Bronchial epithelial cell (primary cell): Measurements from ENCODE around the gene FAM53B. TPM values are rescaled to one million over a fixed set of nuclear protein-coding genes. Genes with fewer than 3 reads are reported as not detected.

Experiments used
- DNase-seq: peaks from one replicate; pipeline ENCODE4 v3.0.0-alpha.2; 2010; ENCODE audit warnings: low read depth
- FAIRE-seq: peaks from 2 replicates; lab custom pipeline; 2011; peaks lifted over from hg19 to GRCh38; lab: Jason Lieb, UNC
- H3K27me3 ChIP-seq: 2 replicates; pipeline ENCODE4 v1.5.1; 2011; ENCODE audit warnings: low read length; ENCODE audit not compliant: control insufficient read depth, insufficient read depth
- H3K36me3 ChIP-seq: 2 replicates; pipeline ENCODE4 v1.5.1; 2011; ENCODE audit warnings: low read length; ENCODE audit not compliant: control insufficient read depth, insufficient read depth
- H3K4me3 ChIP-seq: 2 replicates; pipeline ENCODE4 v1.5.1; 2011; ENCODE audit warnings: mild to moderate bottlenecking, low read depth, low read length, control low read depth
- CTCF ChIP-seq: IDR thresholded peaks from 2 replicates; pipeline ENCODE4 v1.5.1; 2011; ENCODE audit warnings: mild to moderate bottlenecking, moderate library complexity, low read length, control low read depth, inconsistent platforms; ENCODE audit not compliant: insufficient read depth, severe bottlenecking
- total RNA-seq: library from RNA; depleted of rRNA; stranded (reverse); fragments of >200 nt; gene quantifications from 2 replicates; pipeline ENCODE4 v1.2.1, GENCODE V29; 2014

The FAM53B gene
- total RNA-seq, 1 donor from 2014 or later = 19.5 TPM

DNA sequence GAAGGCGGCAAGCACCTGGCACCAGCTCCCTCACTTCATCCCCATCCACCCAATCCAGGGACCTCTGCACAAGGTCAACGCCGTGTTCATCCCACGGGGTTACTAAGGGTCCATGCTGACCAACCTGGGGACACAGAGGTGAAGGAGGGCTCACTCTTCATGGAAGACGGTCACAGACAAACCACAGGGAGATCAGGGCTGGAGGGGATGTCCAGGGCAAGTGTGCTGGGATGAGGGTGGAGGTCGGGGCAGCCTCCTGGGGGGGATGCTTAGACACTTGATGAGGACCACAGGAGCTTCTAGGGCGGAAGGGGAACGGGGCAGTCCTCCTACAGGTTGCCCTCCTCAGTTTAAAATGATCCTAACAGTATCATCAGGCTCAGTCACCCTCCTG is 46.7 kb downstream of the FAM53B start:
- Histone ChIP-seq H3K27me3 (no peaks in the 10 kb centered on the region), H3K36me3 (peaks cover 26% of the 10 kb centered on the region), H3K4me3 (no peak overlapping the region)
- no peak for TF ChIP-seq CTCF
- FAIRE-seq (peak; percentile 23), DNase-seq (no peak)

DNA sequence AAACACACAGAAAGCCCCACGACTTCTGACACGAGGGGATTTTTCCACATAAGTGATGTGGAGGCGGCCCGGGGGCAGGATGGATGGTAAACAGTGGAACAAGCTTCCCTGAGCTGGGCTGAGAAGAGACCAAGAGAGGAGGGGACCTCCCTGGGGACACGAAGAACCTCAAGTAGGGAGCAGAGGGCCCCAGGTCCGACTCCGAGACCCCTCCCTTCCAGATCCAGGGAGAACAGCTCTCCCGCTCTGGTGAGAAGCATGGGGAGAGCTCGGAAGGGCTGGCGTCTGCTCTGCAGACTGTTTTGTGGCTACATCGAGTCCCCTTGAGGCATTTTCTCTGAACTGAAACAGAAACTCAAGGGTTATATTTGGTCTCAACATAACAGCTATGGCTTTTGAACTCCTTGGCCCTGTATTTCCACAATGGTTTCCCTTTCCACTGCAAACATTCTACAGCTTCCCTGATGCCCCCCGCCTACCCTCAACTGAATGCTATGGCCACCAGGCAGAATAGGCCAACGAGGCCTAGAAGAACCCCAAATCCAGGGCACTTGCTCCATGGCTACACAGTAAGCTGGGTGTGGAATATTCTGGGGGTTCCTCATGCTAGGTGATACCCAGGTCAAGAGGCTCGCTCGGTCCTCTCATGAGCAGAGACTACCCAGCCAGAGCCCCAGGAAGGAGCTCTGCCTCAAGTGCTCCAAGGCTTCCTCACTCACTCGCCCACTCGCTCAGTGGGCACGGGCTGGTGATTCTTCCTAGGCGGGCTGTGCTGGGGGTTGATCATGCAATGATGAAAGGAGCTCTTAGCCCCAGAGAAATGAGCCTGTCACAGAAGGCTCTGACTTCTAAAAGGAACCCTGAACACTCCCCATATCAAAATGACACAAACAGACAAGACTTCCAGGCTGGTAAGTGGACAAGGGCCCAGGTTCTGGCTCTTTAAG is 47.5 kb downstream of the FAM53B start:
- DNase-seq = no peak
- Histone ChIP-seq H3K36me3 (peaks cover 25% of the 10 kb centered on the region), H3K4me3 (no peak overlapping the region), H3K27me3 (no peaks in the 10 kb centered on the region)
- no peak for FAIRE-seq
- no peak for TF ChIP-seq CTCF

GRCh38 chr10:124695259-124695658 is 48.9 kb downstream of the FAM53B start:
- DNase-seq (no peak), FAIRE-seq (peak; percentile 81)
- Histone ChIP-seq H3K36me3 (peaks cover 21% of the 10 kb centered on the region), H3K4me3 (no peak overlapping the region), H3K27me3 (no peaks in the 10 kb centered on the region)
- no peak for TF ChIP-seq CTCF

DNA sequence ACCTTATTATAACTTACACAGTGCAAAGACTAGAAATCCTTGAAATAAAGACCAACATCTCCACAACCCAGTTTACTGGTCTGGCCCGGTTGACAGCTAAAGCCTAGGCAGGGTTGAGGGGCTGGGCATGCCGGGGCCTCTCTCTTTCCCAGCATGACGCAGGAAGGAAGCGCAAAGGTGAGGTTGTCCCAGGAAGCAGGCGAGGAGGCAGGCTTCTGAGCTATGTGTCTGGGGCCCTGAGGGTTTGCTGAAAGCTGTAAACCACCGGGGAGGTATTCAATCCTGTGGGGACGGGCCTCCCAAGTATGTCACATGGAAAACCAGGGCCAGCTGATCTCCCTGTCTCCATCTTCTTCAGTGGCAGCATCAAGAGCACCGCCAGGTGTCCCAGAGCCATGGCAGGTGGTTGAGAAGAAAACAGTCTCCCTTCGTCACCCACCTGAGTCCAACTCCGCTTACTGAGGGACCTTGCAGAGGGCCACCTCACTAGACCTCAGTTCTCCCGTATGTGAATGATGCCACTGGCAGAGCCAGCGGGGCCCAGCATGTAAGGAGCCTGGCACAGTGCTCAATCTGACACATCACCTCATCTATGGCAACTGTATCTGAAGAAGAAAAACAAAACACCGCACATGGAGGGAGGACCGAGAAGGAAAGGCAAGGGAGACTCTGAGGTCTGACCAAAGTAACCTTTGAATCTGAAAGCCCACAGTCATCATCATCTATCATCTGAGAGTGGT is 49.5 kb downstream of the FAM53B start:
- peak; percentile 35 for DNase-seq
- no peak for FAIRE-seq
- H3K27me3 ChIP-seq = no peaks in the 10 kb centered on the region
- no peak overlapping the region for H3K4me3 ChIP-seq
- peaks cover 22% of the 10 kb centered on the region for H3K36me3 ChIP-seq
- no peak for TF ChIP-seq CTCF

DNA sequence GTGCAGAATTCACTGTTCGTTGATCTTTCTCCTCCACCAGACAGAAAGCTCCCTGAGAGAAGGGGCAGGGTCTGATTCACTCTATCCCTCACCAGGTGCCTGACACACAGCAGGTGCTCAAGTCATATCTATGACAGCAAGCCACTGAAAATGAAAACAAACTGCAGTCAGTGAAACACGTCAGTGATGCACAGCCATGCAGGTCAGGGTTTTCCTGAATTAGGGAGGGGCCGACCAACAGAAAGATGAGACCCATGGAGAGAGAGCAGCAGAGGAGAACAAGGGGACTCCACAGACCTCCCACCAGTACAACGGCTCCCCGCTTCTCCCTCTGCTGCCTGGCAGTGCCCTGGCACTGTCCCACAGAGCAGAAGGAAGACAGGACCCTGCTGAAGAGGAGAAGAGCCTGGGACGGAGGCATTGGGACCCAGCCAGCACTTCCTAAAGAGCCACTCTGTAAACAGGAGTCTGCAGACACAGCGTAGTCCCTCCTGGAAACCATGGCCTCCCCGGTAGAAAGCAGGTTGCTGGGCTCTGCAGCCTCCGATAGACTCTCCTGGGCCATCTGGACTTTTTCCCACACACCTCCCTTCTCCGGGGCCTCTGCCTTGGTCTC is 50.3 kb downstream of the FAM53B start:
- no peak overlapping the region for H3K4me3 ChIP-seq

More for the DNA sequence above, 50.3 kb downstream of the FAM53B start:
- H3K27me3 ChIP-seq = no peaks in the 10 kb centered on the region
- TF ChIP-seq CTCF = no peak
- peaks cover 20% of the 10 kb centered on the region for H3K36me3 ChIP-seq
- peak; percentile 39 for DNase-seq
- FAIRE-seq = no peak
